ENCODE measurements around the gene AP1AR.
"Not testable (repeated sequence)": the region's sequence is repeated elsewhere in the genome, so short reads cannot be mapped to it uniquely, and the experiment has no call there.

Gene AP1AR

GRCh38 chr4:112231779-112232713 is at the start of gene AP1AR:
TSS of gene AP1AR (plus strand) at chr4:112231787. CDS start at chr4:112232092, 305 bp downstream.
- peak; percentile 82 for DNase-seq

- DNase-seq, result no peak
These were observed 49.0 kb upstream of the AP1AR start for GRCh38 chr4:112182604-112183003.

- no peak for DNase-seq
These were observed 48.3 kb upstream of the AP1AR start for GRCh38 chr4:112183252-112183651.

GRCh38 chr4:112184438-112184837 is 47.1 kb upstream of the AP1AR start:
- no peak for DNase-seq

GRCh38 chr4:112185334-112185733 is 46.3 kb upstream of the AP1AR start:
- no peak for DNase-seq

- DNase-seq, result no peak
These were observed 45.6 kb upstream of the AP1AR start for GRCh38 chr4:112185740-112186670.

- no peak for DNase-seq
These were observed 41.8 kb upstream of the AP1AR start for GRCh38 chr4:112189754-112190153.

GRCh38 chr4:112190684-112191083 is 40.9 kb upstream of the AP1AR start:
- no peak for DNase-seq

GRCh38 chr4:112196461-112196860 is 35.1 kb upstream of the AP1AR start:
- DNase-seq, result no peak

- DNase-seq, result no peak
These were observed 32.5 kb upstream of the AP1AR start for GRCh38 chr4:112199041-112199440.

GRCh38 chr4:112201915-112202505 is 29.6 kb upstream of the AP1AR start:
- no peak for DNase-seq

GRCh38 chr4:112203593-112203992 is 28.0 kb upstream of the AP1AR start:
- no peak for DNase-seq

GRCh38 chr4:112206431-112206830 is 25.2 kb upstream of the AP1AR start:
- no peak for DNase-seq

GRCh38 chr4:112208137-112209095 is 23.2 kb upstream of the AP1AR start:
- DNase-seq, result not testable (repeated sequence)

GRCh38 chr4:112210777-112211176 is 20.8 kb upstream of the AP1AR start:
- no peak for DNase-seq

GRCh38 chr4:112213091-112213490 is 18.5 kb upstream of the AP1AR start:
- DNase-seq, result no peak

- DNase-seq, result no peak
These were observed 17.7 kb upstream of the AP1AR start for GRCh38 chr4:112213856-112214255.

- no peak for DNase-seq
These were observed 17.0 kb upstream of the AP1AR start for GRCh38 chr4:112214390-112215264.

GRCh38 chr4:112219826-112220366 is 11.7 kb upstream of the AP1AR start:
- no peak for DNase-seq

- DNase-seq, result no peak
These were observed 9.2 kb upstream of the AP1AR start for GRCh38 chr4:112222219-112222955.

Data from kidney glomerular epithelial cell (primary cell).